Kidney (tissue), 14 donors: ENCODE results near the gene TOGARAM2. TPM values are rescaled to one million over a fixed set of nuclear protein-coding genes. Genes with fewer than 3 reads are reported as not detected.

Experiments used
- DNase-seq, 5 donors: peaks; one replicate each; pipeline ENCODE4 v3.0.0-alpha.2; 2013 to 2020
- FAIRE-seq: peaks from 2 replicates; lab custom pipeline; 2012; peaks lifted over from hg19 to GRCh38; lab: Jason Lieb, UNC
- H3K27ac ChIP-seq, 2 donors: one replicate each; pipeline ENCODE4 v1.7.0; 2013; ENCODE audit warnings: low read depth in 2 of 2, low read length in 2 of 2, inconsistent platforms in 1 of 2
- H3K27me3 ChIP-seq: one replicate; pipeline ENCODE4 v1.7.1; 2013; ENCODE audit warnings: low read length, inconsistent platforms; ENCODE audit not compliant: control insufficient read depth, insufficient read depth
- H3K36me3 ChIP-seq, 3 donors: one replicate each; pipeline versions ENCODE4 v1.7.0 to v1.7.1; 2013; ENCODE audit warnings: low read length in 3 of 3, control low read depth in 1 of 3, inconsistent platforms in 1 of 3; ENCODE audit not compliant: insufficient read depth in 3 of 3, control insufficient read depth in 2 of 3
- H3K4me1 ChIP-seq, 3 donors: one replicate each; pipeline versions ENCODE4 v1.7.0 to v1.7.1; 2013; ENCODE audit warnings: low read length in 3 of 3, inconsistent platforms in 1 of 3, low read depth in 1 of 3; ENCODE audit not compliant: control insufficient read depth in 2 of 3, insufficient read depth in 2 of 3
- H3K4me3 ChIP-seq, 3 donors: one replicate each; pipeline versions ENCODE4 v1.7.0 to v1.8.1; 2013; ENCODE audit warnings: low read length in 3 of 3, control low read depth in 1 of 3, inconsistent platforms in 1 of 3
- H3K9ac ChIP-seq, 3 donors: one replicate each; pipeline versions ENCODE4 v1.7.0 to v1.7.1; 2013; ENCODE audit warnings: low read length in 3 of 3, control low read depth in 1 of 3, inconsistent platforms in 1 of 3
- H3K9me3 ChIP-seq, 3 donors: one replicate each; pipeline versions ENCODE4 v1.7.0 to v1.7.1; 2013; ENCODE audit warnings: low read length in 3 of 3, control low read depth in 1 of 3, inconsistent platforms in 1 of 3; ENCODE audit not compliant: control insufficient read depth in 2 of 3, insufficient read depth in 1 of 3
- intact Hi-C: fragments of 100-400 bp; cut with DNase I; formaldehyde crosslinking; loops from one replicate; pipeline ENCODE4 v1.11.1; 2022
- polyA plus RNA-seq: library from polyadenylated mRNA; stranded (reverse); fragments of 350-450 nt; fragmentation: Illumina TruSeq; extraction: RNeasy Lipid Tissue Mini Kit (QIAGEN cat#74804); gene quantifications from one replicate; pipeline ENCODE4 v1.2.3, GENCODE V29; 2014; ENCODE audit warnings: low read depth, low replicate concordance; ENCODE audit not compliant: insufficient read depth
- total RNA-seq: library from RNA; stranded (reverse); fragmentation: NEBNext Ultra II Directional; extraction: Animal tissue kit (Norgen Biotek cat#: 25700); gene quantifications from one replicate; pipeline ENCODE4 v1.2.1, GENCODE V29; 2021
- TF ChIP-seq, protein P1 (sequence below): IDR thresholded peaks from 3 replicates; pipeline ENCODE4 v1.5.1; 2012; ENCODE audit warnings: mild to moderate bottlenecking, moderate library complexity, borderline replicate concordance; ENCODE audit not compliant: insufficient read depth; ENCODE audit errors: extremely low read depth
- donor health status: control.
- donor health status: control.
- donor health status: control.
- donor health status: control.
- donor health status: control.
- donor health status: DM: yes; HTN: yes; CAD: no.
- donor health status: Normal renal cell carcinoma (clear cell type).

The TOGARAM2 gene
- total and polyA plus RNA-seq, 2 donors from 2014 or later = 0.60 to 1.4 TPM

DNA sequence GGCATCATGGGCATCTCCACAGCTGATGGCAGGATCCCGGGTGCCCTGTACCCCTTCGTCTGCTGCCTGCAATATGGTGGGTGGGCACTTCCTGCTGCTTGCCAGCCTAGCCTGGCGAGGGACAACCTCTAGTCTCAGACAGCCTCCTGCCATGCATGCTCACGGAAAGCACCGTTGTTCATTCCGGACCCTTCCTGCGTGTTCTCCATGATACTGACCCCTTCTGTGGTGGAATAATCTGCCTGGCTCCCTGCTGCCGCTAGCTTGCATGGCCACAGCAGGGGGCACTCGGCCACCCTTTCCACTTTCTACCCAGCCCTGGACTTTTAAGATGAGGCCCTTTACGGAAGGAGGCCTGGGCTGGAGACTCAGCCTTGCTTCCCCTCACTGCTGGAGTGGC, 81.3 kb downstream of the TOGARAM2 start:
- Histone ChIP-seq H3K4me3 (no peak overlapping the region), H3K9me3 (no peaks in the 10 kb centered on the region), H3K9ac (no peak overlapping the region), H3K4me1 (peaks cover 0 to 6% (median 4%) of the 10 kb centered on the region in 3 donors), H3K27ac (no peak overlapping the region), H3K27me3 (no peaks in the 10 kb centered on the region), H3K36me3 (no peaks in the 10 kb centered on the region)
- FAIRE-seq (no peak), DNase-seq (no peak)
- TF ChIP-seq, protein P1, sequence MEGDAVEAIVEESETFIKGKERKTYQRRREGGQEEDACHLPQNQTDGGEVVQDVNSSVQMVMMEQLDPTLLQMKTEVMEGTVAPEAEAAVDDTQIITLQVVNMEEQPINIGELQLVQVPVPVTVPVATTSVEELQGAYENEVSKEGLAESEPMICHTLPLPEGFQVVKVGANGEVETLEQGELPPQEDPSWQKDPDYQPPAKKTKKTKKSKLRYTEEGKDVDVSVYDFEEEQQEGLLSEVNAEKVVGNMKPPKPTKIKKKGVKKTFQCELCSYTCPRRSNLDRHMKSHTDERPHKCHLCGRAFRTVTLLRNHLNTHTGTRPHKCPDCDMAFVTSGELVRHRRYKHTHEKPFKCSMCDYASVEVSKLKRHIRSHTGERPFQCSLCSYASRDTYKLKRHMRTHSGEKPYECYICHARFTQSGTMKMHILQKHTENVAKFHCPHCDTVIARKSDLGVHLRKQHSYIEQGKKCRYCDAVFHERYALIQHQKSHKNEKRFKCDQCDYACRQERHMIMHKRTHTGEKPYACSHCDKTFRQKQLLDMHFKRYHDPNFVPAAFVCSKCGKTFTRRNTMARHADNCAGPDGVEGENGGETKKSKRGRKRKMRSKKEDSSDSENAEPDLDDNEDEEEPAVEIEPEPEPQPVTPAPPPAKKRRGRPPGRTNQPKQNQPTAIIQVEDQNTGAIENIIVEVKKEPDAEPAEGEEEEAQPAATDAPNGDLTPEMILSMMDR = no peak
- intact Hi-C loops = no loop called here

DNA sequence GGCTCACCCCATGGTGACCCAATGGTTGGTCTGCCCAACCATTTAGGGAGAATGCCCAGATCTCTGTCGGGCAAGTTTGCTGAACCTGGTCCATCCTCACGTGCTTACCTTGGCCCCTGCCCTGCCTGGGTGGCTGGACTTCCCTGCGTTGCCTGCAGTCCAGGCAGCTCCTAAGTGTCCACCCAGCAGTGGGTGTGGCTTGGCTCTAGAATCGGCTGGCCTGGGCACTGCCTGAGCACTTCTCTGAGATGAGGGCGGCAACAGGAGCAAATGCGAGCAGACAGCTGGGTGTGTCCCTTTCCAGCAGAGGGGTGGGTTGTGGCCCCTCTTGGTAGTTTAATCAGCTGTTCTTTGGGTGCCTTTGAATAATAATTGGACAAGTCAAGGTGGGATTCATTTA, 82.0 kb downstream of the TOGARAM2 start:
- peaks cover 0 to 6% (median 4%) of the 10 kb centered on the region in 3 donors for H3K4me1 ChIP-seq
- TF ChIP-seq, protein P1 = no peak
- no peaks in the 10 kb centered on the region for H3K9me3 ChIP-seq
- H3K9ac ChIP-seq = no peak overlapping the region
- no peaks in the 10 kb centered on the region for H3K36me3 ChIP-seq
- H3K27ac ChIP-seq = no peak overlapping the region
- no peak for FAIRE-seq
- DNase-seq = peak in 1 of 5 donors; percentile 46
- no peak overlapping the region for H3K4me3 ChIP-seq
- H3K27me3 ChIP-seq = no peaks in the 10 kb centered on the region
- intact Hi-C loops = no loop called here

DNA sequence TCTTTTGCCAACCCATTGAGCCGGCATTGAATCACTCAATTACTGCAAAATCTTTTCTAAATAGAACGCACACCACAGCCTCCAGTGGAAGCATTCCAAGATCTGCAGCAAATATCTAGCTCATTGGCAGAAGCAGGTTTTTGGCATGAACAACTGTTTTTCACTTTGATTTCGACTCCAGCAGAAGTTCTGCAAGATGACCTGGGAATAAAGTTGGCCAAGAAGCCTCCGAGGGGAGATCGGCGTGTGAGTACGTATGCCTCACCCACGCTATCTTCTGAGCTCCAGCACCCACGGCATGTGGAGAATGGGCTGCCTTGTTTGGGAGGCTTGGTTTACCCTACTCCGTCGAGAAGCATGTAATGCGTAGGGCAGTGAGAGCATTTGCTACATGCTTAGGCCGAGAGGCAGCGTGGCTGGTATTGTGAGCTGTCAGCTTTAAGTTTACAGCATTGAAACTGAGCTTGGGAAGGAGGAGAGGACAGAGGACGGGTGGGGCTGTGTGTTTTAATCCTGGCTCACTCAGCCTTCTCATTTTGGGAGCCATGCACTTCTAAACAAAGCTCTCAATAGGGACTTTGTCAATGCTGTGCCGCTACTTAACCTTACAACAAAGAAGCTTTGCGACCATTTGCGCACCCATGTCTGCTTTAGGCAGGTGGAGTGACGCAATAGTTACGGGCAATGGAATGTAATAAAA, 82.7 kb downstream of the TOGARAM2 start:
- Histone ChIP-seq H3K36me3 (no peaks in the 10 kb centered on the region), H3K9ac (no peak overlapping the region), H3K27ac (no peak overlapping the region), H3K4me1 (peaks cover 0 to 6% (median 4%) of the 10 kb centered on the region in 3 donors), H3K27me3 (no peaks in the 10 kb centered on the region), H3K9me3 (no peaks in the 10 kb centered on the region), H3K4me3 (no peak overlapping the region)
- TF ChIP-seq, protein P1 = no peak
- FAIRE-seq = no peak
- peak in 1 of 5 donors; percentile 28 for DNase-seq
- intact Hi-C loops = no loop called here
